WI38 (cell line): Measurements from ENCODE around the gene NEAT1.

Experiments
- H3K4me3 ChIP-seq: 2 replicates; pipeline ENCODE4 v1.5.1; 2011; ENCODE audit warnings: low read depth, mild to moderate bottlenecking, control low read depth, low read length
- CTCF ChIP-seq: IDR thresholded peaks from 2 replicates; pipeline ENCODE4 v1.5.1; 2012; ENCODE audit warnings: low read depth, mild to moderate bottlenecking, control low read depth, low read length

Gene NEAT1

GRCh38 chr11:65422633-65423515 lies at the start of gene NEAT1:
Gene NEAT1, plus strand, starts transcription at chr11:65422798.
- no peak for TF ChIP-seq CTCF
- peak within 1 kb of the TSS; percentile 91 for H3K4me3 ChIP-seq

GRCh38 chr11:65373839-65374580 lies 48.6 kb upstream of the NEAT1 start:
- H3K4me3 ChIP-seq, result no peak overlapping the region
- no peak for TF ChIP-seq CTCF

GRCh38 chr11:65375012-65375411 lies 47.6 kb upstream of the NEAT1 start:
- TF ChIP-seq CTCF, result no peak

GRCh38 chr11:65376138-65376713 lies 46.4 kb upstream of the NEAT1 start:
- H3K4me3 ChIP-seq, result no peak overlapping the region
- no peak for TF ChIP-seq CTCF

More at GRCh38 chr11:65375012-65375411, 47.6 kb upstream of the NEAT1 start:
- H3K4me3 ChIP-seq, result no peak overlapping the region

GRCh38 chr11:65377036-65377435 lies 45.6 kb upstream of the NEAT1 start:
- H3K4me3 ChIP-seq, result no peak overlapping the region
- no peak for TF ChIP-seq CTCF

- TF ChIP-seq CTCF, result no peak
- no peak overlapping the region for H3K4me3 ChIP-seq
Measured at GRCh38 chr11:65377777-65378176, 44.8 kb upstream of the NEAT1 start.
